ENCODE data around the gene OR4X2.
"Not testable (repeated sequence)": the region's sequence is repeated elsewhere in the genome, so short reads cannot be mapped to it uniquely, and the experiment has no call there.

Gene OR4X2, protein sequence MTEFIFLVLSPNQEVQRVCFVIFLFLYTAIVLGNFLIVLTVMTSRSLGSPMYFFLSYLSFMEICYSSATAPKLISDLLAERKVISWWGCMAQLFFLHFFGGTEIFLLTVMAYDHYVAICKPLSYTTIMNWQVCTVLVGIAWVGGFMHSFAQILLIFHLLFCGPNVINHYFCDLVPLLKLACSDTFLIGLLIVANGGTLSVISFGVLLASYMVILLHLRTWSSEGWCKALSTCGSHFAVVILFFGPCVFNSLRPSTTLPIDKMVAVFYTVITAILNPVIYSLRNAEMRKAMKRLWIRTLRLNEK

DNA sequence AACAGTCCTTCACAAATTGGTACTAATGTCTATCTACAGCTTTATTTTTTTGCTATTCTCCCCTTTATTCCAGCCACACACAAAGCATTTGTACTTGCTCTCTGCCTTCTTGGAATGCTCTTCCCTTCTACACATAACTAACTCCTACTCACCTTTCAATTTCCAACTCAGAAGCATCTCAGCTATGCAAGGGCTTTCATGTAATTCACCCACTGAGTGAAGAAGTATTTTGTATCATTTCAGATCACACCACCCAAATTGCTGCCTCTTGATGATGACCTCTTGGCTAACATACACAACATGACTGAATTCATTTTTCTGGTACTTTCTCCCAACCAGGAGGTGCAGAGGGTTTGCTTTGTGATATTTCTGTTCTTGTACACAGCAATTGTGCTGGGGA lies at the start of gene OR4X2:
OR4X2 (plus strand) TSS at position 301 of the 400 bp plus-strand sequence; CDS start at position 301, 0 bp downstream.
- DNase-seq = no peak

DNA sequence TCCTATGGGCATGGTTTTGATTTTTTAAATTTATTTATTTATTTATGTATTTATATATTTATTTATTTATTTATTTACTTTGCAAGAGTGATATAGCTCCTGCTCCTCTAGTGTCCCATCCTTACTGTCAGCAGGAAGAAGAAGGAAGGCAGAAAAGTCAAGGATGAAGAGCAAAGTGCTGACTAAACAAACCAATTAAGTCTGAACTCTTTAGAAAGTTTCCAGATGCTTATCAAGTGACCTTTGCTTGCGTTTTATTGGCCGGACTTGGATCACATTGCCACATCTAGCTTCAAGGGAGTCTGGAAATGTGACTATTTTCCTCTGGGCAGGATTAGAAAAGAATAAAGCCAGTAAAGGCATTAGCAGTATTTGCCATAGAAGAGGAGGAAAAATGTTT lies 37.0 kb upstream of the OR4X2 start:
- DNase-seq = no peak

GRCh38 chr11:48210052-48210451 lies 34.9 kb upstream of the OR4X2 start:
- no peak for DNase-seq

DNA sequence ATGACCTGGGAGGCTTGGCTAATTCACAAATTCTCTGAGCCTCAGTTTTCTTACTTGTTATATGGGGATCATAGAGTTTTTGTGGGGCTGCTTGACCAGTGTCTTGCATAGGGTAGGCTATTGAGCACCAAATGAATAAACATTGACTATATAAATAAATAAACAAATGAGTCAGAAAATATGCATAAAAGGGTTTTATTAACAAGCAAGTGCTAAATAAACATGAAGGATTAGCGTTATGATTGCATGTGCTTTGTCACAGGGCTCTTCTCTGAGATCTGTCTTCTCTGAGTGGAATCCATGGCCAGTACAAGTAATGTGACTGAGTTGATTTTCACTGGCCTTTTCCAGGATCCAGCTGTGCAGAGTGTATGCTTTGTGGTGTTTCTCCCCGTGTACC lies 28.4 kb upstream of the OR4X2 start, which contains the start of gene OR4B1:
OR4B1 (plus strand) TSS at position 301 of the 400 bp plus-strand sequence; CDS start at position 301, 0 bp downstream.
- no peak for DNase-seq

DNA sequence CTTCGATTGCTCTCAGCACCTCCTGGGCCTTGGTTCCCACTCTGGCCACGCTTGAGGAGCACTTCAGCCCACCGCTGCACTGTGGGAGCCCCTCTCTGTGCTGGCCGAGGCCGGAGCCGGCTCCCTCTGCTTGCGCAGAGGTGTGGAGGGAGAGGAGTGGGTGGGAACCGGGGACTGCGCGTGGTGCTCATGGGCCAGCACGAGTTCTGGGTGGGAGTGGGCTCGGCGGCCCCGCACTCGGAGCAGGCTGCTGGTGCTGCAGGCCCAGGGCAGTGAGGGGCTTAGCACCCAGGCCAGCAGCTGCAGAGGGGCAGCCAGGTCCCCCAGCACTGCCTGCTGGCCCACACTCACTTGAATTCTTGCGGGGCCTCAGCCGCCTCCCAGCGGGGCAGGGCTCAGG lies 16.1 kb upstream of the OR4X2 start:
- no peak for DNase-seq

DNA sequence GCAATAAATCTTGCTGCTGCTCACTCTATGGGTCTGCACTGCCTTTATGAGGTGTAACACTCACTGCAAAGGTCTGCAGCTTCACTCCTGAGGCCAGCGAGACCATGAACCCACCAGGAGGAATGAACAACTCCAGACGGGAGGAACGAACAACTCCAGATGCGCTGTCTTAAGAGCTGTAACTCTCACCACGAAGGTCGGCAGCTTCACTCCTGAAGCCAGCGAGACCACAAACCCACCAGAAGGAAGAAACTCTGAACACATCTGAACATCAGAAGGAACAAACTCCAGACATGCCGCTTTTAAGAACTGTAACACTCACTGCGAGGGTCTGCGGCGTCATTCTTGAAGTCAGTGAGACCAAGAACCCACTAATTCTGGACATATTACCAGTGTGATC lies 14.8 kb upstream of the OR4X2 start:
- not testable (repeated sequence) for DNase-seq

DNA sequence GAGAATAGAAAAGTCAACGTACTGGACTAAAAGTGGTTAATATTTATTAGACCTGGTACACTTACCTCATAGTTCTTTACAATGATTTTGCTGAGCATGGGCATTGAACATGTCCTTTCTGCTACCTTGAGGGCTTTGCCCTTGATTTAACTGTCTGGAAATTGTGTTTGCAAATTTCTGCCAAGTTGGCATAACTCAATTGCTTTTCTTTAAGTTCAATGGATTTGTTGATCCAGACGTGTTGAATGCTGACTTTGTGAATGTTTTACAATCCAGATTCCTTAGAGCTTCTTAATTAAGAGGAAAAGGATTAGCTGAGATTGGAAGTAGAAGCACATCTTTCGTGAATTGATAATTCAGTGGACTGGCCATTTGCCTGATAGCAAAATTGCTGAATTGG lies 7.2 kb upstream of the OR4X2 start:
- DNase-seq = no peak

DNA sequence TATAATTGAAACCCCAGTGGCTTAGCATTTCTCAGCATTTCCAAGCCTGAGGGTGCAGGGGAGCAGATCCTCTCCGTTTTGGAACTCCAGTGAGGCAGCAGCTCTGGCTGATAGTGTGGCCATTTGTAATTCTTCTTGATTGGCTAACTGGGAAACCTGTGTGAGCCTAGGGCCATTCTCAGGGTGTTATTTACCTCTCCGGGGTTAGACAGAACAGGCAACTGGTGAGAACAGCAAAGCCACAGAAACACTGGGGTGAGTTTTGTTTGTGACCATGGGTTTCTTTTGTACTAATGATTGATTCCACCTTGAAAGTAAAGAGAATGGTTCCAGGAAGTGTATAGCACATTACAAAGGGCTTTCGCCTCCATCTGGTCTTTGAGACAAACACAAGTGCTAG lies 2.4 kb upstream of the OR4X2 start:
- DNase-seq = no peak

- DNase-seq = no peak
Measured at GRCh38 chr11:48248902-48249301, 4.0 kb downstream of the OR4X2 start.

DNA sequence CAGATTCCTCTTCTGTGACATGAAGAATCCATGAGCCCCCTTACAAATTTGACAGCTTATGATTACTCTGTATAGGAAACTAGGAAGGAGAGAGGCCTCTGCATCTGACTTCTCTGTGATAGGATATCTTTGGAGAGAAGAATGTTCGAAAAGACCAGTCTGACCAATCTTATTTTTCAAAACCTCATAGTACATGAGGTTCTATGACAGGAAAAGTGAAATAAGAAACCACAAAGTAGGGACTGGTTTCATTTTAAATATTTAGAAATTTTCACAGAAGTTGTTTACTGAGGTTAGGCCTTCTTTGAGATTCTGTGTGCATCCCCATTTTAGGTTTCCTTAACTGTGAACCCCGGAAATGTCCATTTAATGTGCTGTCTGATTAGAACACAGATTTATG lies 16.7 kb downstream of the OR4X2 start:
- DNase-seq = no peak

DNA sequence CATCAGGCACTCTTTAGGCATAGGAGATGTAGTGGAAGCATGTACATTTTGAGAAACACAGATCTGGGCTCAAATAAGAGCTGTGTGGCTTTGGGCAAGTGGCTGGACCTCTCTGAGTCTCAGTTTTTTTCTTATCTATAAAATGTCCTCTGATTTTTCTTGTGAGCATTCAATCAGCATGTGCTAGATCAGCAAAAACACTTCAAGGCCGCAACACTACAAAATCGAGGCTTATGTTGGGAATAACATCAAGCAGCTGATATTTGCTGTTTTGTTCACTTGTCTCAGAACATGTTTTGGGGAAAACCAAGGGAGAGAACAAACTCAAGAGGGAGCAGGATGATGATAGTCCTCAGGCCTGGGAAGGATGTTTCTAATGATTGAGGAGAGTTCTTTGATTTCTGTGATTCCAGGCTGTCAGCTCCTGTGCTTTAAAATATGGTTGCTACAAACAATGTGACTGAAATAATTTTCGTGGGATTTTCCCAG lies 18.6 kb downstream of the OR4X2 start, which contains the start of gene OR4X1:
OR4X1 (plus strand) TSS at position 439 of the 489 bp plus-strand sequence; CDS start at position 439, 0 bp downstream.
- no peak for DNase-seq

DNA sequence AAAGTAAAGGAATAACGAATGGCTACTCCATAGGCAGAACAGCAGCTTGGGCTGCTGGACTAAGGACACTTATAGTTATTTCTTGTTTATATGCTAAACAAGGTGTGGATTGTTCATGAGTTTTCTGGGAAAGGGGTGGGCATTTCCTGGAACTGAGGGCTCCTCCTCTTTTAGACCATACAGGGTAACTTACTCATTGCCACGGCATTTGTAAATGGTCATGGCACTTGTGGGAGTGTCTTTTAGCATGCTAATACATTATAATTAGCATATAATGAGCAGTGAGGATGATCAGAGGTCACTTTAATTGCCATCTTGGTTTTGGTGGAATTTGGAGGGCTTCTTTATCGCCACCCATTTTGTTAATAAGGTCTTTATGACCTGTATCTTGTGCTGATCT lies 25.7 kb downstream of the OR4X2 start:
- no peak for DNase-seq

- DNase-seq = no peak
Measured at GRCh38 chr11:48272606-48273005, 27.7 kb downstream of the OR4X2 start.

All from activated CD4-positive, alpha-beta T cell treated with anti-CD3 and anti-CD28 coated beads for 1 hour (primary cell).